ENCODE results near the gene FDX2.
A peak's percentile ranks its signal among the peaks of the same experiment; 100 is the strongest.

The FDX2 gene

DNA sequence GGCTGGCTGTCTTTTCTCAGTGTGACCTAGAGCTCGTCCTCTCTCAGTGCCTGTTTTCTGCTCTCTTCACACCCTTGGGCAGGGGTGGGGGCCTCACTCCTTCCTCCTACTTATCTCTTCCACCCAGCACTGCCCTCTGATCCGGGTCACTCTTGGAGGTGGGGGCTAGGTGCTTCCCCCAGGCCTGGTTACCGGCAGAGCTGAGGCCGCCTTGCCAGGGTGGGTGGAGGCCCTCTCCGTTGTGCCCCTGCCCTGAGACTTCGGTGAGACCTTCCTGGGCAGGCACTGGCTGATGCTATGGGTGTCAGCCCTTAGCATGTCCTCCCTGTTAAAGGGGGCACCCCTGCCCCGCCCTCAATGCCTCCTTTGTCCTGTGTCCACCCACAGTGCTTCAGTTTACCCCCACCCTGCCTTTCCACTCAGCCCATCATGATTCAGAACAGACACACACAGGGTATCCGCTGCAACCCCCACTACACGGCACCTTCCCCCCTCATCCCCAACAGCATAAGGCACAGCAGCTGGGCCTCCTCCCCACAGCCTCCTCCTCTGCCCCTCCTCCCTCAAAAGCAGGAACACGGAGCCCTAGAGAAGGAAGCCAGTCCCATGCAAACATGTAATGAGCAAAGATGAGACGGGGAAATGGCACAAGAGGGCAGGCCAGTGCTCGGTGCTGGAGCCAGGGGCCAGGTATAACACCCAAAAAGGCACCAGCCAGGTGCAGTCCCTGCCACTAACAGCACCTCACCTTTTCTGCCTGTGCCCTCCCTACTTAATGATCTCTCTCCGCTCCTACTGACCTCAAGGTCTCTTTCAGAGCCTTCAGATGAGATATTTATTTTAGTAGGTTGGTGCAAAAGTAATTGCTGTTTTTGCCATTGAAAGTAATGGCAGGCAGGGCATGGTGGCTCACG is 16.0 kb downstream of the FDX2 start:
- no peak for DNase-seq (ENCODE audit: low read depth in 2 of 2)

DNA sequence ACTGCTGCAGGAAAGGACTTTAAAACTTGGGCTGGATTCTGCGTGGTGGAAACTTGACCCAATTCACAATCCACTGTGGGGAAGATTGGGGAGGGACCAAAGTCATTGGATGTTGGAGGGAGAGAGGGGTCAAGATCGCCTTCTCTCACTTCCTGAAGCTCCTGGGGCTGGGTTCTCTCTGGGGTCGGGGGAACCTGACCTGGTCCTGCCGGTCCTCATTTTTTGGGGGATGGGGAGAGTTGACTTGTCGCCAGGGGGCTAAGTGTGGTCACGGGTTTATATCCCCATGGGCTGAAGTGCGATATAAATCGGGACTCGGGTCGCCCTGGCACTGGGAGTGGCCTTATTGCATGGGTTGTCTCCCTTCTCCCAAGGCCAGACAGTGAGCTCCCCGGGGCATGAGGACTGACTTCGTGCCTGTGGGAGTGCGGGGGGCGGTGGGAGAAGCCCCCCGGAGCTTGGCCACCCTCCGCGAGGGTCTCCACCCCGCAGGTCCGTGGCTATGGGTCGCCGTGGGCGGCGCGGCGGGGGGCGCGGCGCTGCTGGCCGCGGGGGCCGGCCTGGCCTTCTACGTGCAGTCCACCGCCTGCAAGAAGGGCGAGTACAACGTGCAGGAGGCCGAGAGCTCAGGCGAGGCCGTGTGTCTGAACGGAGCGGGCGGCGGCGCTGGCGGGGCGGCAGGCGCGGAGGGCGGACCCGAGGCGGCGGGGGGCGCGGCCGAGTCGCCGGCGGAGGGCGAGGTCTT is 19.8 kb downstream of the FDX2 start:
- DNase-seq (ENCODE audit: low read depth in 2 of 2), result no peak

DNA sequence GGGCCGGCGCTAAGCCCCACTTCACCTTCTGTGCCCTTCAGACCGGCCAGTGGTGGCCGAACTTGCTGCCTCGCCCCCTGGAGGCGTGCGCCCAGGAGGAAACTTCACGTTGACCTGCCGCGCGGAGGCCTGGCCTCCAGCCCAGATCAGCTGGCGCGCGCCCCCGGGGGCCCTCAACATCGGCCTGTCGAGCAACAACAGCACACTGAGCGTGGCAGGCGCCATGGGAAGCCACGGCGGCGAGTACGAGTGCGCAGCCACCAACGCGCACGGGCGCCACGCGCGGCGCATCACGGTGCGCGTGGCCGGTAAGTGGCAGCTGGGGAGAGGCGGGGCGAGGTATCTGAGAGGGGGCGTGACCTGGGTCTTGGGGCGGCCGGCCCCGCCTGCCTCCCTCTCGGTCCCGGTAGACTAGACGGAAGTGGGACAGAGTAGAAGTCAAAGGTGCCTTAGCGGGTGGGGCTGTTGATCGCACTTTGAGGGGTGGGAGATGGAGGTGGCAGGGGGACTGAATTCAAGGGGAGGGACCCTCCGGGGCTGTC is 20.4 kb downstream of the FDX2 start:
- no peak for DNase-seq (ENCODE audit: low read depth in 2 of 2)

DNA sequence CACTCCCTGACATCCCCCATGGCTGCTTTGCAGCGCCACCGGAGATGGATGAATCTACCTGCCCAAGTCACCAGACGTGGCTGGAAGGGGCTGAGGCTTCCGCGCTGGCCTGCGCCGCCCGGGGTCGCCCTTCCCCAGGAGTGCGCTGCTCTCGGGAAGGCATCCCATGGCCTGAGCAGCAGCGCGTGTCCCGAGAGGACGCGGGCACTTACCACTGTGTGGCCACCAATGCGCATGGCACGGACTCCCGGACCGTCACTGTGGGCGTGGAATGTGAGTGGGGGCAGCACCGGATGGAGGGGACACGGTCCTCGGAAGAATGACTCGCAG is 21.5 kb downstream of the FDX2 start:
- no peak for DNase-seq (ENCODE audit: low read depth in 2 of 2)

DNA sequence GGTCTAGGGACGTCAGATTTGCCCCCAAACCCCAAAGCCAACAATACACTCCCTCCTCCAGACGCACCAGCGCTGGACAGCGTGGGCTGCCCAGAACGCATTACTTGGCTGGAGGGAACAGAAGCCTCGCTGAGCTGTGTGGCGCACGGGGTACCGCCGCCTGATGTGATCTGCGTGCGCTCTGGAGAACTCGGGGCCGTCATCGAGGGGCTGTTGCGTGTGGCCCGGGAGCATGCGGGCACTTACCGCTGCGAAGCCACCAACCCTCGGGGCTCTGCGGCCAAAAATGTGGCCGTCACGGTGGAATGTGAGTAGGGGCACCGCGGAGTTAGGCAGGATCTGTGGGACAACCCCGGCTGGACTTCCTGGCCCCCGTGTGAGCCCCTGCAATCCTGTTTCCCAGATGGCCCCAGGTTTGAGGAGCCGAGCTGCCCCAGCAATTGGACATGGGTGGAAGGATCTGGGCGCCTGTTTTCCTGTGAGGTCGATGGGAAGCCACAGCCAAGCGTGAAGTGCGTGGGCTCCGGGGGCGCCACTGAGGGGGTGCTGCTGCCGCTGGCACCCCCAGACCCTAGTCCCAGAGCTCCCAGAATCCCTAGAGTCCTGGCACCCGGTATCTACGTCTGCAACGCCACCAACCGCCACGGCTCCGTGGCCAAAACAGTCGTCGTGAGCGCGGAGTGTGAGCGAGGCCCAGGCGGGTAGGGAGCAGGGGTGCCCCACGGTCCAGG is 22.0 kb downstream of the FDX2 start:
- DNase-seq (ENCODE audit: low read depth in 2 of 2), result no peak

DNA sequence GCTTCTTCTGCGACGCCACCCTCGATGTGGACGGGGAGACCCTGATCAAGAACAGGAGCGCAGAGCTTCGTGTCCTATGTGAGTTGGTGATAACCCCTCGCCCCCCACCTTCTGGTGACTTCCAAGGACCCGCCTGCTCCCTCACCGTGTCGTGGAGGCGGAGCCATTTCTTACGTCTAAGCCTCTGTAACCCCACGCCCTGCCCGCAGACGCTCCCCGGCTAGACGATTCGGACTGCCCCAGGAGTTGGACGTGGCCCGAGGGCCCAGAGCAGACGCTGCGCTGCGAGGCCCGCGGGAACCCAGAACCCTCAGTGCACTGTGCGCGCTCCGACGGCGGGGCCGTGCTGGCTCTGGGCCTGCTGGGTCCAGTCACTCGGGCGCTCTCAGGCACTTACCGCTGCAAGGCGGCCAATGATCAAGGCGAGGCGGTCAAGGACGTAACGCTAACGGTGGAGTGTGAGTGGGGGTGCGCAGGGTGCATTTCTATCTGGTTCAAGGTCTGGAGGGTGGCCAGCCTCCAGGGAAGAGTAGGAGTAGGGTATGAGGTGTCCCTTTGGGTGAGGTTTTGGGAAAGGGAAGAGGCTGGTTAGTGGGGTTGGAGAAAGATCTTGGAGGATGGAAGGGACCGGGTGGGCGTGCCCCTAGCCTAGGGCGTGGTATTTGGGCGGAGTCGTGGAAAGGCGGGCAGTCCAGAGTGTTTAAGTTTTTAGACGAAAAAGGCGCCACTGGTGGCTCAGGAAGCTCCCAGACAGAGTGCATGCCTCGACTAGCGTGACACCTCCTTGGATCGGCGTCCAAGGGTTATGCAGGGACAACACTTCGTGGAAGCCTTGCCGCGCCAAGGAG is 22.8 kb downstream of the FDX2 start:
- no peak for DNase-seq (ENCODE audit: low read depth in 2 of 2)

DNA sequence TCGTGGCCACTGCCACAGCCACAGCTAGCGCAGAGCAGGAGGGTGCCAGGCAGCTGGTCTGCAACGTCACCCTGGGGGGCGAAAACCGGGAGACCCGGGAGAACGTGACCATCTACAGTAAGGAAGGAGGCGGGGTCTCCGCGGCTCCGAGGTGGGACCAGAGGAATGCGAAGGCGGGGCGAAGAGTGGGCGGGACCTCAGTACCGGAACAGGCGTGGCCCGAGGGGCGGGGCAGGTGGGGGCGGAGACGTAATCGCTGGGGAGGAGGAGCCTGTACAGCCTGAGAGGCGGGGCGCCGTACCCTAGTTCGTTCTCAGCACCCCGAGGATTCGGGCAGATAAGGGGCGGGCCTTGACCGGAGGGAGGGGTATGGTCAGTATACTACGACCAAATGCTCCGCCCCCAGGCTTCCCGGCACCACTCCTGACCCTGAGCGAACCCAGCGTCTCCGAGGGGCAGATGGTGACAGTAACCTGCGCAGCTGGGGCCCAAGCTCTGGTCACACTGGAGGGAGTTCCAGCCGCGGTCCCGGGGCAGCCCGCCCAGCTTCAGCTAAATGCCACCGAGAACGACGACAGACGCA is 23.5 kb downstream of the FDX2 start:
- peak; percentile 46 to 73 for DNase-seq (ENCODE audit: low read depth in 2 of 2)

DNA sequence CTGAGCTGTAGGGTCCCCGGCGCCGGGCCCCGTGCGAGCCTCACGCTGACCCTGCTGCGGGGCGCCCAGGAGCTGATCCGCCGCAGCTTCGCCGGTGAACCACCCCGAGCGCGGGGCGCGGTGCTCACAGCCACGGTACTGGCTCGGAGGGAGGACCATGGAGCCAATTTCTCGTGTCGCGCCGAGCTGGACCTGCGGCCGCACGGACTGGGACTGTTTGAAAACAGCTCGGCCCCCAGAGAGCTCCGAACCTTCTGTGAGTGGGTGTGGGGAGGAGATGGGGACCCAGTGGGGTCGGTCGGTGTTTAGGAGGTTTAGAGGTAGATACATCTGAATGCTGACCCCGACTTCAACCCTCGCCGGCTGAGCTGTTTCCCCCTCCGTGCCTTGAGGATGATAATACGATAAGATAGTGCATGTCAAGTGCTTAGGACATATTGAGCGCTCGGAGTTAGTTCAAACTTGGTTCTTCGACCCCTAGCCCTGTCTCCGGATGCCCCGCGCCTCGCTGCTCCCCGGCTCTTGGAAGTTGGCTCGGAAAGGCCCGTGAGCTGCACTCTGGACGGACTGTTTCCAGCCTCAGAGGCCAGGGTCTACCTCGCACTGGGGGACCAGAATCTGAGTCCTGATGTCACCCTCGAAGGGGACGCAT is 24.1 kb downstream of the FDX2 start:
- DNase-seq (ENCODE audit: low read depth in 2 of 2), result no peak

DNA sequence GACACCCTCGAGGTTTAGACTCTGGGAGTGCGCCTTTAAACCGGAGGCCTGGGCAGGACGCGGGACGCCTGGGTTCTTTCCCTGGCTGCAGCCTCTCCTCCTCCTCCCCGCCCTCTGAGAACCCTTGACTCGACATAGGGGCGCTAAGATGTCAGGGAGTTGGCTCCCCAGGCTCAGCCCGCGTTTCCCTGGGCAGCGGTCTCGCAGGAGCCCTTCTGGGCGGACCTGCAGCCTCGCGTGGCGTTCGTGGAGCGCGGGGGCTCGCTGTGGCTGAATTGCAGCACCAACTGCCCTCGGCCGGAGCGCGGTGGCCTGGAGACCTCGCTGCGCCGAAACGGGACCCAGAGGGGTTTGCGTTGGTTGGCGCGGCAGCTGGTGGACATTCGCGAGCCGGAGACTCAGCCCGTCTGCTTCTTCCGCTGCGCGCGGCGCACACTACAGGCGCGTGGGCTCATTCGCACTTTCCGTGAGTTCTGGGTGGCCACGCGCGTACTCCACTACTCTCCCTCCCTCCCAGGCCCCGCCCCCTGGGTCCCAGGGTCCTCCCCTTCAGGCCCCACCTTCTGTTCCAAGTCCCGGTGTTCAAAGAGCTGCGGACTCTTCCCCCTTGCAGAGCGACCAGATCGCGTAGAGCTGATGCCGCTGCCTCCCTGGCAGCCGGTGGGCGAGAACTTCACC is 24.8 kb downstream of the FDX2 start:
- no peak for DNase-seq (ENCODE audit: low read depth in 2 of 2)

DNA sequence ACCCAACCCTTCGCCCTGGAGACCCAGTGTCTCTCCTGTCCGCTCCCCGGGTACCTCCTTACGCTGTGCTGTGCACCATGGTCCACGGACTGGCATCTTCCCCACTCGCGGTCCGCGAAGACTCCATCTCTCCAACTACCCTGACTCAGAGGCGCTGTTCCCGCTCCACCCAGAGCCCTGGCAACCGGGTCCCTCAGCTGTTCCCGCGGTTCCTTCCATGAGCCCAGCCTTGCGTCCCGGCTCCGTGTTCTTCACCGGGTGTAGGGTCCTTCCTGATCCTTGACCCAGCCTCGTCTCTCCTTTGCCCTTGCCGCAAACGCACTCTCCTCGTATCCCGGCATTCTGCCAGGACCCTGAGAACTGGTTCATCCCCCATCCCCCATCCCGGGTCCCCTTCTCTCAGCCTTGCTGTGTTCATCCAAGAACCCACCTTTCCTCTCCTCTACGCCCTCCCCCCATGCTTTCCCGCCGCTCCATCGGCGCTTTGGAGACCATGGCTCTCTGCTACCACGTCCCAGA is 25.4 kb downstream of the FDX2 start:
- no peak for DNase-seq (ENCODE audit: low read depth in 2 of 2)

DNA sequence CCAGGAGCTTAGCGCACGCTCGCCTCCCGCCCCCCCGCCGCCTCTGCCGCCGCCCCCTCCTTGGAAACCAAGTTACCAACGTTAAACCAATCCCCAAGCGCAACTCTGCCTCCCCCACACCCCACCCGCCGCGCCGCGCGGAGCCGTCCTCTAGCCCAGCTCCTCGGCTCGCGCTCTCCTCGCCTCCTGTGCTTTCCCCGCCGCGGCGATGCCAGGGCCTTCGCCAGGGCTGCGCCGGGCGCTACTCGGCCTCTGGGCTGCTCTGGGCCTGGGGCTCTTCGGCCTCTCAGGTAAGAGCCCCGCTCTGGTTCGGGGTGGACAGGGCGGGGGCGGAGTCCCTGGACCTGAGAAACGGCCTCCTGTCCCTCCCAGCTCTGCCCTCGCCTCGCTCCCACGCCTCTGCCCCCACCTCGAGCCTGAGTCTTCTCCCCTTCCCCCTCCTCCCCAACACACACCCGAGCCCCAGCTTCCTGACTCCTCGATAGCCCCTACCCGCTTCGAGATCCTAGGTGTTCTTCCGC is 25.9 kb downstream of the FDX2 start, which contains the start of gene ICAM5:
ICAM5 (plus strand) TSS at position 117 of the 521 bp plus-strand sequence; CDS start at position 209, 92 bp downstream.
- DNase-seq (ENCODE audit: low read depth in 2 of 2), result no peak

DNA sequence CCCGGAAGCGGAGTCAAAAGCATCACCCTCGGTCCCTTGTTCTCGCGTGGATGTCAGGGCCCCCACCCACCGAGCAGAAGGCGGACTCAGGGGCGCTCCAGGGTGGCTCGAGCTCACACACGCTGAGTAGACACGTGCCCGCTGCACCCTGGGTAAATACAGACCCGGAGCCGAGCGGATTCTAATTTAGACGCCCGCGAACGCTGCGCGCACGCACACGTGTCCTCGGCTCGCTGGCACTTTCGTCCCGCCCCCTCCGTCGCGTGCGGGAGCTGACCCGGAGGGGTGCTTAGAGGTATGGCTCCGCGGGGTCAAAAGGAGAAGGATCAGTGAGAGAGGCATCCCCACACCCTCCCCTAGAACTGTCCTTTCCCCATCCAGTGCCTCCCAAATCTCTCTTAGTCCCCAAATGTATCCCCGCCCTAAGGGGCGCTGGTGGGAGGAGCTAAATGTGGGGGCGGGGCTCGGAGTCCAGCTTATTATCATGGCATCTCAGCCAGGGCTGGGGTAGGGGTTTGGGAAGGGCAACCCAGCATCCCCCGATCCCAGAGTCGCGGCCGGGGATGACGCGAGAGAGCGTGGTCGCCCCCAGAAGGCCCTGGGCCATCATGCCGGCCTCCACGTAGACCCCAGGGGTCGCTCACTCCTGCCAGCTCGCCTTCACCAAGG is 26.5 kb downstream of the FDX2 start:
- DNase-seq (ENCODE audit: low read depth in 2 of 2), result peak in 1 of 2 experiments; percentile 36

DNA sequence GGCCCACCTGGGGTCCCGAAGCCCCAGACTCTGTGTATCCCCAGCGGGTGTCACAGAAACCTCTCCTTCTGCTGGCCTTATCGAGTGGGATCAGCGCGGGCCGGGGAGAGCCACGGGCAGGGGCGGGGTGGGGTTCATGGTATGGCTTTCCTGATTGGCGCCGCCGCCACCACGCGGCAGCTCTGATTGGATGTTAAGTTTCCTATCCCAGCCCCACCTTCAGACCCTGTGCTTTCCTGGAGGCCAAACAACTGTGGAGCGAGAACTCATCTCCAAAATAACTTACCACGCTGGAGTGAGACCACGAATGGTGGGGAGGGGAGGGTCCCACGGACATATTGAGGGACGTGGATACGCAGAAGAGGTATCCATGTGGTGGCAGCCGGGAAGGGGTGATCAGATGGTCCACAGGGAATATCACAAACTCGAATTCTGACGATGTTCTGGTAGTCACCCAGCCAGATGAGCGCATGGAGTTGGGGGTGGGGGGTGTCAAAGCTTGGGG is 27.1 kb downstream of the FDX2 start:
- no peak for DNase-seq (ENCODE audit: low read depth in 2 of 2)

DNA sequence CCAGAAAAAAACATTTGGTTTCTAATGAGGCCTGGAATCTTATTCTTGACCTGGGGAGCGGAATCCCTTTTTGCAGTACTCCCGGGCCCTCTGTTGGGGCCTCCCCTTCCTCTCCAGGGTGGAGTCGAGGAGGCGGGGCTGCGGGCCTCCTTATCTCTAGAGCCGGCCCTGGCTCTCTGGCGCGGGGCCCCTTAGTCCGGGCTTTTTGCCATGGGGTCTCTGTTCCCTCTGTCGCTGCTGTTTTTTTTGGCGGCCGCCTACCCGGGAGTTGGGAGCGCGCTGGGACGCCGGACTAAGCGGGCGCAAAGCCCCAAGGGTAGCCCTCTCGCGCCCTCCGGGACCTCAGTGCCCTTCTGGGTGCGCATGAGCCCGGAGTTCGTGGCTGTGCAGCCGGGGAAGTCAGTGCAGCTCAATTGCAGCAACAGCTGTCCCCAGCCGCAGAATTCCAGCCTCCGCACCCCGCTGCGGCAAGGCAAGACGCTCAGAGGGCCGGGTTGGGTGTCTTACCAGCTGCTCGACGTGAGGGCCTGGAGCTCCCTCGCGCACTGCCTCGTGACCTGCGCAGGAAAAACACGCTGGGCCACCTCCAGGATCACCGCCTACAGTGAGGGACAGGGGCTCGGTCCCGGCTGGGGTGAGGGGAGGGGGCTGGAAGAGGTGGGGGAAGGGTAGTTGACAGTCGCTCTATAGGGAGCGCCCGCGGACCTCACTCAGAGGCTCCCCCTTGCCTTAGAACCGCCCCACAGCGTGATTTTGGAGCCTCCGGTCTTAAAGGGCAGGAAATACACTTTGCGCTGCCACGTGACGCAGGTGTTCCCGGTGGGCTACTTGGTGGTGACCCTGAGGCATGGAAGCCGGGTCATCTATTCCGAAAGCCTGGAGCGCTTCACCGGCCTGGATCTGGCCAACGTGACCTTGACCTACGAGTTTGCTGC is 28.7 kb downstream of the FDX2 start, which contains the start of gene ICAM4:
ICAM4 (plus strand) TSS at position 153 of the 935 bp plus-strand sequence; CDS start at position 211, 58 bp downstream.
- no peak for DNase-seq (ENCODE audit: low read depth in 2 of 2)

DNA sequence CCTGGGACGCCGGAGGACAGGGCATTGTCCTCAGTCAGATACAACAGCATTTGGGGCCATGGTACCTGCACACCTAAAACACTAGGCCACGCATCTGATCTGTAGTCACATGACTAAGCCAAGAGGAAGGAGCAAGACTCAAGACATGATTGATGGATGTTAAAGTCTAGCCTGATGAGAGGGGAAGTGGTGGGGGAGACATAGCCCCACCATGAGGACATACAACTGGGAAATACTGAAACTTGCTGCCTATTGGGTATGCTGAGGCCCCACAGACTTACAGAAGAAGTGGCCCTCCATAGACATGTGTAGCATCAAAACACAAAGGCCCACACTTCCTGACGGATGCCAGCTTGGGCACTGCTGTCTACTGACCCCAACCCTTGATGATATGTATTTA is 30.4 kb downstream of the FDX2 start:
- no peak for DNase-seq (ENCODE audit: low read depth in 2 of 2)

DNA sequence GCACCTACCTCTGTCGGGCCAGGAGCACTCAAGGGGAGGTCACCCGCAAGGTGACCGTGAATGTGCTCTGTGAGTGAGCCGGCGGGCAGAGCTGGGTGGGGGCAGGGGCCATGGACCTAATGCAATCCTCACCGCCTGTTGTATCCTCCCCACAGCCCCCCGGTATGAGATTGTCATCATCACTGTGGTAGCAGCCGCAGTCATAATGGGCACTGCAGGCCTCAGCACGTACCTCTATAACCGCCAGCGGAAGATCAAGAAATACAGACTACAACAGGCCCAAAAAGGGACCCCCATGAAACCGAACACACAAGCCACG is 30.9 kb downstream of the FDX2 start:
- DNase-seq (ENCODE audit: low read depth in 2 of 2), result no peak
